GM12878 (cell line): Measurements from ENCODE around the gene HMOX2. TPM values are rescaled to one million over a fixed set of nuclear protein-coding genes. Genes with fewer than 3 reads are reported as not detected.

ENCODE experiments used
- ATAC-seq: fragments of 200-7000 bp; cut with Tn5 transposase; 3 replicates; pipeline ENCODE4 v1.9.1; 2020; ENCODE audit warnings: mild to moderate bottlenecking, moderate library complexity
- BruUV-seq: library from RNA; stranded (reverse); fragments of 400-500 nt; replicated peaks from 2 replicates; lab custom pipeline; 2021; lab: Mats Ljungman, UMichigan
- CTCF ChIA-PET: fragments of 300-600 bp; sonication (Branson Sonifier 250); formaldehyde crosslinking; extraction: SDS; loops from one replicate; lab custom pipeline; 2021; ENCODE audit warnings: inconsistent platforms; lab: Yijun Ruan, JAX
- POLR2A ChIA-PET: fragments of 350-600 bp; formaldehyde crosslinking; extraction: SDS; loops from one replicate; lab custom pipeline; 2021; ENCODE audit warnings: inconsistent platforms; lab: Charles Lee
- RAD21 ChIA-PET: fragments of 300-600 bp; sonication (Branson Sonifier 250); formaldehyde crosslinking; loops from one replicate; lab custom pipeline; 2023; ENCODE audit warnings: antibody characterized with exemption; ENCODE audit not compliant: unreplicated experiment; lab: Charles Lee
- SMC1A ChIA-PET: fragments of 300-600 bp; sonication (Branson Sonifier 250); formaldehyde crosslinking; loops from one replicate; lab custom pipeline; 2023; ENCODE audit not compliant: unreplicated experiment, uncharacterized antibody; lab: Charles Lee
- DNase-seq: peaks from one replicate; pipeline ENCODE4 v3.0.0-alpha.2; 2011; ENCODE audit warnings: low read depth, low spot score
- FAIRE-seq: peaks from 3 replicates; lab custom pipeline; 2011; peaks lifted over from hg19 to GRCh38; lab: Jason Lieb, UNC
- H2AFZ ChIP-seq: 2 replicates; pipeline ENCODE4 v1.6.0; 2011; ENCODE audit warnings: low read depth, low read length, control low read depth; ENCODE audit not compliant: control insufficient read depth
- H3K27ac ChIP-seq: 2 replicates; pipeline ENCODE4 v1.5.1; 2011; ENCODE audit warnings: control low read depth; ENCODE audit not compliant: control insufficient read depth, insufficient read depth
- H3K27me3 ChIP-seq, 2 experiments: replicated peaks in 1 of 2; 2 replicates each; pipeline versions ENCODE4 v1.6.0 to v1.6.1; 2011; ENCODE audit warnings: low read length in 1 of 2; ENCODE audit not compliant: control insufficient read depth in 2 of 2, insufficient read depth in 2 of 2
- H3K36me3 ChIP-seq, 2 experiments: 2 replicates each; pipeline ENCODE4 v1.5.1; 2011; ENCODE audit warnings: low read length in 1 of 2; ENCODE audit not compliant: control insufficient read depth in 2 of 2, insufficient read depth in 2 of 2
- H3K4me1 ChIP-seq: 2 replicates; pipeline ENCODE4 v1.6.1; 2011; ENCODE audit warnings: mild to moderate bottlenecking, low read length, moderate library complexity, mixed read lengths; ENCODE audit not compliant: control insufficient read depth, insufficient read depth
- H3K4me2 ChIP-seq: 2 replicates; pipeline ENCODE4 v1.6.0; 2011; ENCODE audit warnings: control low read depth; ENCODE audit not compliant: control insufficient read depth, insufficient read depth
- H3K4me3 ChIP-seq: fragments of 200-600 bp; sonication (generic); 2 replicates; pipeline ENCODE4 v1.5.1; 2016
- H3K79me2 ChIP-seq: 2 replicates; pipeline ENCODE4 v1.6.0; 2011; ENCODE audit warnings: low read length; ENCODE audit not compliant: control insufficient read depth, insufficient read depth
- H3K9ac ChIP-seq: 2 replicates; pipeline ENCODE4 v1.8.0; 2011; ENCODE audit warnings: low read length, control low read depth, mixed read lengths; ENCODE audit not compliant: control insufficient read depth, insufficient read depth
- H3K9me3 ChIP-seq: replicated peaks from 3 replicates; pipeline ENCODE4 v1.5.1; 2011; ENCODE audit warnings: mild to moderate bottlenecking, low read length; ENCODE audit not compliant: control insufficient read depth, insufficient read depth
- H4K20me1 ChIP-seq: 2 replicates; pipeline ENCODE4 v1.6.0; 2011; ENCODE audit not compliant: control insufficient read depth, insufficient read depth
- ATF2 ChIP-seq: IDR thresholded peaks from 2 replicates; pipeline ENCODE4 v1.6.1; 2012; ENCODE audit warnings: low read length, inconsistent platforms
- BCL3 ChIP-seq: IDR thresholded peaks from 2 replicates; pipeline ENCODE4 v1.6.1; 2011; ENCODE audit warnings: borderline replicate concordance, low read depth, mild to moderate bottlenecking, moderate library complexity, low read length; ENCODE audit not compliant: insufficient read depth, poor library complexity, severe bottlenecking
- BHLHE40 ChIP-seq, 2 experiments: fragments of 450-650 bp in 1 of 2; IDR thresholded peaks; 2 replicates each; pipeline ENCODE4 v1.6.1; 2011 to 2017; ENCODE audit warnings: low read depth in 2 of 2, borderline replicate concordance in 1 of 2, improper control_type of control experiment in 1 of 2, low read length in 1 of 2, mild to moderate bottlenecking in 1 of 2
- CHD1 ChIP-seq: IDR thresholded peaks from 2 replicates; pipeline ENCODE4 v1.6.1; 2012; ENCODE audit warnings: low read depth, low read length, improper control_type of control experiment
- CHD4 ChIP-seq: fragments of 200-600 bp; sonication (generic); IDR thresholded peaks from 2 replicates; pipeline ENCODE4 v1.6.1; 2016; ENCODE audit warnings: mild to moderate bottlenecking
- EP300 ChIP-seq, 2 experiments: fragments of 150-350 bp in 1 of 2; IDR thresholded peaks; 2 replicates each; pipeline ENCODE4 v1.6.1; 2011 to 2012; ENCODE audit warnings: low read depth in 2 of 2, low read length in 2 of 2, borderline replicate concordance in 1 of 2, improper control_type of control experiment in 1 of 2, inconsistent platforms in 1 of 2; ENCODE audit not compliant: control insufficient read depth in 1 of 2
- HSF1 ChIP-seq: fragments of 150-350 bp; IDR thresholded peaks from 2 replicates; pipeline ENCODE4 v1.6.1; 2014; ENCODE audit warnings: mild to moderate bottlenecking, low read depth, low read length
- LARP7 ChIP-seq: fragments of 450-650 bp; IDR thresholded peaks from 2 replicates; pipeline ENCODE4 v1.6.1; 2017; ENCODE audit warnings: mild to moderate bottlenecking
- MEF2A ChIP-seq: IDR thresholded peaks from 2 replicates; pipeline ENCODE4 v1.6.1; 2011; ENCODE audit warnings: low read depth, mild to moderate bottlenecking, low read length, moderate library complexity; ENCODE audit not compliant: insufficient read depth
- MEF2B ChIP-seq: fragments of 450-650 bp; IDR thresholded peaks from 2 replicates; pipeline ENCODE4 v1.6.1; 2018; ENCODE audit warnings: mild to moderate bottlenecking, moderate library complexity; ENCODE audit not compliant: partially characterized antibody, poor library complexity, severe bottlenecking
- NFXL1 ChIP-seq: fragments of 450-650 bp; IDR thresholded peaks from 2 replicates; pipeline ENCODE4 v1.6.1; 2017; ENCODE audit warnings: antibody characterized with exemption, mild to moderate bottlenecking, borderline replicate concordance
- PAX5 ChIP-seq: IDR thresholded peaks from 2 replicates; pipeline ENCODE4 v1.6.1; 2011; ENCODE audit warnings: low read depth, low read length, borderline replicate concordance
- RELB ChIP-seq: fragments of 450-650 bp; IDR thresholded peaks from 2 replicates; pipeline ENCODE4 v1.6.1; 2017; ENCODE audit warnings: low read depth, mild to moderate bottlenecking, moderate library complexity
- SMC3 ChIP-seq: IDR thresholded peaks from 2 replicates; pipeline ENCODE4 v1.6.1; 2011; ENCODE audit warnings: low read length, improper control_type of control experiment, borderline replicate concordance
- SREBF1 ChIP-seq: IDR thresholded peaks from 2 replicates; pipeline ENCODE4 v1.6.1; 2012; ENCODE audit warnings: mild to moderate bottlenecking, low read length
- YBX1 ChIP-seq: fragments of 450-650 bp; IDR thresholded peaks from 2 replicates; pipeline ENCODE4 v1.6.1; 2016; ENCODE audit warnings: antibody characterized with exemption
- WGBS: methylation state at CpG from one replicate; pipeline ENCODE4 v1.1.6; 2016; ENCODE audit warnings: low lambda C conversion rate; ENCODE audit not compliant: insufficient replicate concordance, insufficient coverage; ENCODE audit errors: missing lambda C conversion rate; 5-methylcytosine and 5-hydroxymethylcytosine counted together
- in situ Hi-C: fragments of 300-500 bp; cut with MboI; formaldehyde crosslinking; loops from 9 replicates; pipeline ENCODE4 v1.14.3; 2018; ENCODE audit warnings: mixed read lengths
- intact Hi-C: fragments of 100-400 bp; cut with micrococcal nuclease; formaldehyde crosslinking; loops from one replicate; pipeline ENCODE4 v1.14.2; 2022; ENCODE audit not compliant: unreplicated experiment
- polyA plus RNA-seq, 11 experiments: library from polyadenylated mRNA; depleted of rRNA in 4 of 11; unstranded in 6 of 11; stranded (reverse) in 5 of 11; fragments of >200 nt; fragmentation: Nextera tagmentation in 4 of 11; fragmentation: Illumina TruSeq in 1 of 11; extraction: Ambion mirVana in 4 of 11; extraction: Trizol in 1 of 11; gene quantifications; 1 replicate in 1 of 11; 2 replicates in 10 of 11; pipeline versions ENCODE4 v1.2.1 to v1.2.3, GENCODE V29; 2011 to 2016; ENCODE audit warnings: inconsistent platforms in 2 of 11, missing spikeins in 2 of 11, low read depth in 1 of 11
- total RNA-seq, 4 experiments: library from RNA; depleted of rRNA in 3 of 4; stranded (reverse); fragments of >200 nt in 3 of 4; fragmentation: Illumina TruSeq in 1 of 4; extraction: Trizol in 1 of 4; gene quantifications; 2 replicates each; pipeline versions ENCODE4 v1.2.1 to v1.2.3, GENCODE V29; 2013 to 2021

The HMOX2 gene
- total and polyA plus RNA-seq, 10 of the 15 experiments (the other 5 are each of a cell fraction or from before 2014, with no cell fraction given), result 26.4 to 111 (median 57.8) TPM

- no peak overlapping the region for H3K27ac ChIP-seq
- no peak overlapping the region for H2AFZ ChIP-seq
- no peak for FAIRE-seq
- peaks cover 18% of the 10 kb centered on the region for H3K79me2 ChIP-seq
- peak overlapping the region; percentile 70; the same call in 1 of the 2 replicates for H3K4me3 ChIP-seq
- ChIA-PET CTCF (interaction anchor here (1.1 to 1.9 kb wide), 5 partner anchors 11 to 88 kb away, joined by 4 to 21 read pairs (median 4); partner anchors contain the start of gene MGRN1), POLR2A (interaction anchor here (0.6 to 2.3 kb wide), 6 partner anchors 13 to 256 kb away, joined by 3 to 6 read pairs (median 4); no protein-coding TSS in a partner anchor), RAD21 (interaction anchor here (0.6 to 1.7 kb wide), 5 partner anchors 32 to 1027 kb away, joined by 3 to 8 read pairs (median 4); partner anchors contain the start of gene MGRN1), SMC1A (interaction anchor here (0.7 to 1.9 kb wide), 5 partner anchors 12 to 48 kb away, joined by 3 to 6 read pairs (median 3); no protein-coding TSS in a partner anchor)
- peaks cover 0 to 4% of the 10 kb centered on the region in 2 experiments; a peak in 2 of 4 replicates for H3K36me3 ChIP-seq
- H4K20me1 ChIP-seq, result no peaks in the 10 kb centered on the region
- H3K27me3 ChIP-seq, result no peaks in the 10 kb centered on the region; a peak in 1 of 4 replicates
- in situ Hi-C loops (loop anchor here (10.0 kb wide), 1 partner anchor 58 kb away; no protein-coding TSS in a partner anchor), intact Hi-C loops (no loop called here)
- no peak for DNase-seq
- peaks cover 11% of the 10 kb centered on the region for H3K4me1 ChIP-seq
- H3K9ac ChIP-seq, result no peak overlapping the region; the same call in 1 of the 2 replicates
- 85% methylated on average over 14 of the region's 15 CpGs for WGBS
- H3K9me3 ChIP-seq, result peaks cover 12% of the 10 kb centered on the region
- H3K4me2 ChIP-seq, result peak overlapping the region; percentile 41; the same call in 1 of the 2 replicates
- BruUV-seq, result no TSS peak
- ATAC-seq, result no peak
- TF ChIP-seq LARP7 (no peak), ATF2 (no peak), SMC3 (no peak), BCL3 (no peak), HSF1 (no peak), BHLHE40 (IDR thresholded peaks at IDR 0.05; ENCODE audit: borderline replicate concordance in 1 of 2, low read depth in 2 of 2, low read length in 1 of 2) (no peak), CHD4 (no peak), RELB (no peak), NFXL1 (no peak), PAX5 (no peak), EP300 (IDR thresholded peaks at IDR 0.05; ENCODE audit: borderline replicate concordance in 1 of 2, control insufficient read depth in 1 of 2, low read depth in 2 of 2, low read length in 2 of 2) (no peak), YBX1 (no peak), CHD1 (no peak), SREBF1 (no peak), MEF2A (no peak), MEF2B (no peak)
Measured at GRCh38 chr16:4536391-4537106, 60.4 kb downstream of the HMOX2 start.
